Osteoblast (primary cell): ENCODE data around the gene EXOC4. TPM values are rescaled to one million over a fixed set of nuclear protein-coding genes. Genes with fewer than 3 reads are reported as not detected.

Experiments used
- DNase-seq: peaks from one replicate; pipeline ENCODE4 v3.0.0; 2011; ENCODE audit warnings: low spot score, mixed read lengths; ENCODE audit not compliant: insufficient read length; ENCODE audit errors: missing footprints
- H2AFZ ChIP-seq: 2 replicates; pipeline ENCODE4 v1.6.0; 2011; ENCODE audit warnings: mild to moderate bottlenecking, low read length
- H3K27ac ChIP-seq: 2 replicates; pipeline ENCODE4 v1.5.1; 2011; ENCODE audit warnings: mild to moderate bottlenecking, low read depth, low read length, moderate library complexity
- H3K27me3 ChIP-seq: 2 replicates; pipeline ENCODE4 v1.6.0; 2012; ENCODE audit warnings: mild to moderate bottlenecking, control low read depth, inconsistent platforms, low read length, moderate library complexity; ENCODE audit not compliant: insufficient read depth
- H3K36me3 ChIP-seq: 2 replicates; pipeline ENCODE4 v1.5.1; 2011; ENCODE audit warnings: mild to moderate bottlenecking, low read length, control low read depth, moderate library complexity; ENCODE audit not compliant: insufficient read depth
- H3K4me1 ChIP-seq: 2 replicates; pipeline ENCODE4 v1.5.1; 2011; ENCODE audit warnings: mild to moderate bottlenecking, low read length, control low read depth, moderate library complexity; ENCODE audit not compliant: insufficient read depth
- H3K4me2 ChIP-seq: 2 replicates; pipeline ENCODE4 v1.6.0; 2011; ENCODE audit warnings: mild to moderate bottlenecking, low read length; ENCODE audit not compliant: insufficient read depth
- H3K4me3 ChIP-seq: fragments of 200-600 bp; sonication (generic); 3 replicates; pipeline ENCODE4 v1.5.1; 2012; ENCODE audit warnings: mild to moderate bottlenecking, low read length, inconsistent platforms; ENCODE audit not compliant: insufficient read depth
- H3K79me2 ChIP-seq: 2 replicates; pipeline ENCODE4 v1.6.0; 2012; ENCODE audit warnings: mild to moderate bottlenecking, low read length, control low read depth, inconsistent platforms; ENCODE audit not compliant: insufficient read depth
- H3K9me3 ChIP-seq: 2 replicates; pipeline ENCODE4 v1.5.1; 2011; ENCODE audit warnings: low read depth, low read length, control low read depth
- H4K20me1 ChIP-seq: 2 replicates; pipeline ENCODE4 v1.6.0; 2012; ENCODE audit warnings: mild to moderate bottlenecking, low read length, control low read depth; ENCODE audit not compliant: insufficient read depth
- total RNA-seq: library from RNA; depleted of rRNA; stranded (reverse); fragments of >200 nt; gene quantifications from 2 replicates; pipeline ENCODE4 v1.2.3, GENCODE V29; 2012
- TF ChIP-seq, protein P1 (sequence below): IDR thresholded peaks from 2 replicates; pipeline ENCODE4 v1.5.1; 2011; ENCODE audit warnings: mild to moderate bottlenecking, low read depth, low read length, moderate library complexity; ENCODE audit errors: extremely low read depth

EXOC4 gene
- total RNA-seq, 1 donor: 134 TPM

GRCh38 chr7:133300088-133300487, 47.2 kb downstream of the EXOC4 start:
- no peak for DNase-seq
- Histone ChIP-seq H3K27me3 (no peaks in the 10 kb centered on the region), H3K4me3 (no peak overlapping the region), H2AFZ (no peak overlapping the region), H3K79me2 (peaks cover 10% of the 10 kb centered on the region), H3K27ac (no peak overlapping the region), H3K36me3 (no peaks in the 10 kb centered on the region), H3K9me3 (no peaks in the 10 kb centered on the region), H4K20me1 (peaks cover 4% of the 10 kb centered on the region), H3K4me1 (peaks cover 6% of the 10 kb centered on the region), H3K4me2 (no peak overlapping the region)
- TF ChIP-seq, protein P1, sequence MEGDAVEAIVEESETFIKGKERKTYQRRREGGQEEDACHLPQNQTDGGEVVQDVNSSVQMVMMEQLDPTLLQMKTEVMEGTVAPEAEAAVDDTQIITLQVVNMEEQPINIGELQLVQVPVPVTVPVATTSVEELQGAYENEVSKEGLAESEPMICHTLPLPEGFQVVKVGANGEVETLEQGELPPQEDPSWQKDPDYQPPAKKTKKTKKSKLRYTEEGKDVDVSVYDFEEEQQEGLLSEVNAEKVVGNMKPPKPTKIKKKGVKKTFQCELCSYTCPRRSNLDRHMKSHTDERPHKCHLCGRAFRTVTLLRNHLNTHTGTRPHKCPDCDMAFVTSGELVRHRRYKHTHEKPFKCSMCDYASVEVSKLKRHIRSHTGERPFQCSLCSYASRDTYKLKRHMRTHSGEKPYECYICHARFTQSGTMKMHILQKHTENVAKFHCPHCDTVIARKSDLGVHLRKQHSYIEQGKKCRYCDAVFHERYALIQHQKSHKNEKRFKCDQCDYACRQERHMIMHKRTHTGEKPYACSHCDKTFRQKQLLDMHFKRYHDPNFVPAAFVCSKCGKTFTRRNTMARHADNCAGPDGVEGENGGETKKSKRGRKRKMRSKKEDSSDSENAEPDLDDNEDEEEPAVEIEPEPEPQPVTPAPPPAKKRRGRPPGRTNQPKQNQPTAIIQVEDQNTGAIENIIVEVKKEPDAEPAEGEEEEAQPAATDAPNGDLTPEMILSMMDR: no peak

- H2AFZ ChIP-seq: no peak overlapping the region
- no peaks in the 10 kb centered on the region for H3K9me3 ChIP-seq
- H3K4me3 ChIP-seq: no peak overlapping the region
- no peaks in the 10 kb centered on the region for H3K36me3 ChIP-seq
- peaks cover 10% of the 10 kb centered on the region for H3K79me2 ChIP-seq
- H3K27me3 ChIP-seq: no peaks in the 10 kb centered on the region
- H3K4me1 ChIP-seq: peaks cover 6% of the 10 kb centered on the region
- H3K27ac ChIP-seq: no peak overlapping the region
- TF ChIP-seq, protein P1: no peak
- no peak for DNase-seq
- peaks cover 4% of the 10 kb centered on the region for H4K20me1 ChIP-seq
- H3K4me2 ChIP-seq: no peak overlapping the region
Observed at GRCh38 chr7:133300811-133301210, 47.9 kb downstream of the EXOC4 start.

DNA sequence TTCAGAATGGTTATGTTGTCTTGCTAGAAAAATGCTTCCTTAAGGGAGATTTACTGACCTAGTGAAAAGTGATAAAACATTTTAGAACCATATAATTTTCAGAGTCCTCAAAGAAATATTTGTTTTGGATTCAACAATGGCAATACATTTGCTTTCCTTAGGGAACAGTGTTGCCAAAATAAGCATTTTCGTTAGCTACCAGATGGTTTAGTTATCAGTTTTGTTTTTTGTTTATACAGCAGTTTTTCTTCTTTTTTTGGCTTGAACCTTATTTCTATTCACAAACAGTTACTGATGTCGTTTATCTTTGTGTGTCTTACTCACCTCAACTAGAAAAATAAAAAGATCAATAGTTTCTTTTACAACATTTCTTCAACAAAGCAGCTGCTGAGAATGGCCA, 48.6 kb downstream of the EXOC4 start:
- H3K4me1 ChIP-seq: peaks cover 6% of the 10 kb centered on the region
- peaks cover 4% of the 10 kb centered on the region for H4K20me1 ChIP-seq
- no peaks in the 10 kb centered on the region for H3K27me3 ChIP-seq
- H3K4me3 ChIP-seq: no peak overlapping the region
- peak; percentile 3 for DNase-seq
- H3K79me2 ChIP-seq: peaks cover 10% of the 10 kb centered on the region
- H3K9me3 ChIP-seq: no peaks in the 10 kb centered on the region
- no peak overlapping the region for H3K27ac ChIP-seq
- no peaks in the 10 kb centered on the region for H3K36me3 ChIP-seq
- H2AFZ ChIP-seq: no peak overlapping the region
- TF ChIP-seq, protein P1: no peak
- H3K4me2 ChIP-seq: no peak overlapping the region

DNA sequence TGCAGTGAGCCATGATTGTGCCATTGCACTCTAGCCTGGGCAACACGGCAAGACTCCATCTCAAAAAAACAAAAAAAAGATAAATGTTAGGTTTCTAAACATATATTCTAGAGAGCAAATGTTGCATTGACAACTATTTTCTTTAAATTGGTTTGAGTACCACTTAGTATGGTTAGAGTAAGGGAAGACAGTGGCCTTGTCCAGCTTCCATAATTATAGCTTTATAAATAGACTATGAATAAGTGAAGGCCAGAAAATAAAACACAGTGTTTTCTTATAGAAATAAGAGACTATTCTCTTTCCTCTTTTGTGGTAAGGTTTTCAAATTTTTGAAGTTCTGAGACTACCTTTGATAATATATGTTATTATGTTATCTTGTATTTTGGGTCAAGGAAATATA, 50.5 kb downstream of the EXOC4 start:
- H3K4me2 ChIP-seq: no peak overlapping the region
- H3K9me3 ChIP-seq: no peaks in the 10 kb centered on the region
- peaks cover 8% of the 10 kb centered on the region for H3K36me3 ChIP-seq
- TF ChIP-seq, protein P1: no peak
- H3K4me3 ChIP-seq: no peak overlapping the region
- no peak overlapping the region for H3K27ac ChIP-seq
- H3K27me3 ChIP-seq: no peaks in the 10 kb centered on the region
- DNase-seq: no peak
- H2AFZ ChIP-seq: no peak overlapping the region
- H3K79me2 ChIP-seq: peaks cover 4% of the 10 kb centered on the region
- peaks cover 6% of the 10 kb centered on the region for H3K4me1 ChIP-seq
- peaks cover 4% of the 10 kb centered on the region for H4K20me1 ChIP-seq
